ENCODE measurements around the gene MATK.

GRCh38 chr19:3790209-3790734 lies 4.1 kb upstream of the MATK start:
- TF ChIP-seq POLR2AphosphoS5 (IDR thresholded peaks at IDR 0.05; ENCODE audit: low read length) (no peak), ZNF384 (IDR thresholded peaks at IDR 0.05; ENCODE audit: borderline replicate concordance, low read depth, low read length) (no peak), RAD21 (IDR thresholded peaks at IDR 0.05; ENCODE audit: insufficient read depth, low read depth, low read length) (no peak), SMC3 (IDR thresholded peaks at IDR 0.05; ENCODE audit: borderline replicate concordance, low read length) (no peak), STAT3 (IDR thresholded peaks at IDR 0.05; ENCODE audit: low read depth, low read length) (no peak), SP1 (IDR thresholded peaks at IDR 0.05; ENCODE audit: low read depth, low read length) (no peak), FOXM1 (IDR thresholded peaks at IDR 0.05; ENCODE audit: low read depth, low read length) (no peak), IKZF1 (conservative IDR thresholded peaks at IDR 0.05) (no peak), ZBTB11 (CRISPR knock-in tag; IDR thresholded peaks at IDR 0.05) (no peak), CHD2 (IDR thresholded peaks at IDR 0.05; ENCODE audit: borderline replicate concordance, low read depth, low read length) (no peak), JUND (IDR thresholded peaks at IDR 0.05; ENCODE audit: low read depth, low read length) (no peak)
- TF ChIP-seq, protein P1, sequence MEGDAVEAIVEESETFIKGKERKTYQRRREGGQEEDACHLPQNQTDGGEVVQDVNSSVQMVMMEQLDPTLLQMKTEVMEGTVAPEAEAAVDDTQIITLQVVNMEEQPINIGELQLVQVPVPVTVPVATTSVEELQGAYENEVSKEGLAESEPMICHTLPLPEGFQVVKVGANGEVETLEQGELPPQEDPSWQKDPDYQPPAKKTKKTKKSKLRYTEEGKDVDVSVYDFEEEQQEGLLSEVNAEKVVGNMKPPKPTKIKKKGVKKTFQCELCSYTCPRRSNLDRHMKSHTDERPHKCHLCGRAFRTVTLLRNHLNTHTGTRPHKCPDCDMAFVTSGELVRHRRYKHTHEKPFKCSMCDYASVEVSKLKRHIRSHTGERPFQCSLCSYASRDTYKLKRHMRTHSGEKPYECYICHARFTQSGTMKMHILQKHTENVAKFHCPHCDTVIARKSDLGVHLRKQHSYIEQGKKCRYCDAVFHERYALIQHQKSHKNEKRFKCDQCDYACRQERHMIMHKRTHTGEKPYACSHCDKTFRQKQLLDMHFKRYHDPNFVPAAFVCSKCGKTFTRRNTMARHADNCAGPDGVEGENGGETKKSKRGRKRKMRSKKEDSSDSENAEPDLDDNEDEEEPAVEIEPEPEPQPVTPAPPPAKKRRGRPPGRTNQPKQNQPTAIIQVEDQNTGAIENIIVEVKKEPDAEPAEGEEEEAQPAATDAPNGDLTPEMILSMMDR (IDR thresholded peaks at IDR 0.05 in 2 of 3, conservative IDR thresholded peaks at IDR 0.05 in 1 of 3; ENCODE audit: control insufficient read depth in 2 of 3, extremely low read depth in 1 of 3, insufficient read depth in 1 of 3, low read depth in 3 of 3, low read length in 3 of 3) = no peak
- TF ChIP-seq, protein P2, sequence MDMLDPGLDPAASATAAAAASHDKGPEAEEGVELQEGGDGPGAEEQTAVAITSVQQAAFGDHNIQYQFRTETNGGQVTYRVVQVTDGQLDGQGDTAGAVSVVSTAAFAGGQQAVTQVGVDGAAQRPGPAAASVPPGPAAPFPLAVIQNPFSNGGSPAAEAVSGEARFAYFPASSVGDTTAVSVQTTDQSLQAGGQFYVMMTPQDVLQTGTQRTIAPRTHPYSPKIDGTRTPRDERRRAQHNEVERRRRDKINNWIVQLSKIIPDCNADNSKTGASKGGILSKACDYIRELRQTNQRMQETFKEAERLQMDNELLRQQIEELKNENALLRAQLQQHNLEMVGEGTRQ (IDR thresholded peaks at IDR 0.05; ENCODE audit: borderline replicate concordance, low read depth, low read length) = no peak

Data from GM12878 (cell line).